RWPE2 (cell line): ENCODE data around the gene PRKRIP1.

ENCODE experiments used
- ATAC-seq: fragments of 200-7000 bp; cut with Tn5 transposase; 3 replicates; pipeline ENCODE4 v1.9.1; 2021; ENCODE audit warnings: low read depth
- DNase-seq: peaks from one replicate; pipeline ENCODE4 v3.0.0-alpha.2; 2020; ENCODE audit warnings: low spot score
- H3K27ac ChIP-seq: fragments of 450-650 bp; 2 replicates; pipeline ENCODE4 v1.5.1; 2017; ENCODE audit warnings: mild to moderate bottlenecking; ENCODE audit not compliant: poor library complexity, severe bottlenecking
- H3K27me3 ChIP-seq: fragments of 250-450 bp; sonication (Bioruptor Pico); 2 replicates; pipeline ENCODE4 v1.5.1; 2021; ENCODE audit warnings: mild to moderate bottlenecking, moderate library complexity; ENCODE audit not compliant: insufficient read depth, poor library complexity, severe bottlenecking
- H3K36me3 ChIP-seq: fragments of 250-450 bp; sonication (Bioruptor Pico); 2 replicates; pipeline ENCODE4 v1.5.1; 2020; ENCODE audit warnings: low read depth, mild to moderate bottlenecking, moderate library complexity
- H3K4me1 ChIP-seq: fragments of 250-450 bp; sonication (Bioruptor Pico); 2 replicates; pipeline ENCODE4 v1.5.1; 2021; ENCODE audit warnings: mild to moderate bottlenecking, moderate library complexity; ENCODE audit not compliant: insufficient read depth, poor library complexity, severe bottlenecking
- H3K4me3 ChIP-seq: fragments of 250-450 bp; sonication (Bioruptor Pico); 2 replicates; pipeline ENCODE4 v1.5.1; 2021; ENCODE audit warnings: mild to moderate bottlenecking, moderate library complexity; ENCODE audit not compliant: severe bottlenecking
- H3K9me3 ChIP-seq: fragments of 250-450 bp; sonication (Bioruptor Pico); 2 replicates; pipeline ENCODE4 v1.5.1; 2021; ENCODE audit warnings: mild to moderate bottlenecking, moderate library complexity; ENCODE audit not compliant: severe bottlenecking
- CTCF ChIP-seq: fragments of 450-650 bp; IDR thresholded peaks from one replicate; pipeline ENCODE4 v1.5.1; 2017; ENCODE audit warnings: mild to moderate bottlenecking, moderate library complexity; ENCODE audit not compliant: poor library complexity, severe bottlenecking

The PRKRIP1 gene

GRCh38 chr7:102390697-102391484 lies 5.3 kb upstream of the PRKRIP1 start:
- H3K9me3 ChIP-seq = no peaks in the 10 kb centered on the region
- peak; percentile 91 for ATAC-seq
- peak; percentile 79 for DNase-seq

GRCh38 chr7:102392330-102392729 lies 3.8 kb upstream of the PRKRIP1 start:
- DNase-seq (no peak), ATAC-seq (no peak)
- H3K36me3 ChIP-seq = peaks cover 28% of the 10 kb centered on the region
- no peaks in the 10 kb centered on the region for H3K9me3 ChIP-seq
- H3K4me1 ChIP-seq = no peaks in the 10 kb centered on the region
- no peaks in the 10 kb centered on the region for H3K27me3 ChIP-seq
- H3K4me3 ChIP-seq = no peak overlapping the region
- TF ChIP-seq CTCF = no peak
- no peak overlapping the region for H3K27ac ChIP-seq

More at GRCh38 chr7:102390697-102391484, 5.3 kb upstream of the PRKRIP1 start:
- TF ChIP-seq CTCF = peak; percentile 90
- no peak overlapping the region for H3K4me3 ChIP-seq
- H3K36me3 ChIP-seq = peaks cover 39% of the 10 kb centered on the region
- H3K27me3 ChIP-seq = no peaks in the 10 kb centered on the region
- H3K27ac ChIP-seq = no peak overlapping the region
- H3K4me1 ChIP-seq = no peaks in the 10 kb centered on the region

GRCh38 chr7:102393467-102393866 lies 2.7 kb upstream of the PRKRIP1 start:
- DNase-seq = no peak
- ATAC-seq = no peak
- H3K9me3 ChIP-seq = no peaks in the 10 kb centered on the region
- H3K4me3 ChIP-seq = no peak overlapping the region
- H3K4me1 ChIP-seq = no peaks in the 10 kb centered on the region
- H3K27ac ChIP-seq = no peak overlapping the region
- H3K36me3 ChIP-seq = peaks cover 30% of the 10 kb centered on the region
- H3K27me3 ChIP-seq = no peaks in the 10 kb centered on the region
- TF ChIP-seq CTCF = no peak

GRCh38 chr7:102395592-102395872 lies 631 bp upstream of the PRKRIP1 start:
- Histone ChIP-seq H3K4me1 (no peaks in the 10 kb centered on the region), H3K4me3 (peak overlapping the region; percentile 76), H3K36me3 (peaks cover 49% of the 10 kb centered on the region), H3K27ac (peak overlapping the region; percentile 42), H3K27me3 (no peaks in the 10 kb centered on the region), H3K9me3 (no peaks in the 10 kb centered on the region)
- no peak for DNase-seq
- no peak for TF ChIP-seq CTCF
- no peak for ATAC-seq

GRCh38 chr7:102396710-102397019 lies 502 bp downstream of the PRKRIP1 start:
- peak; percentile 2; the same call in 1 of the 3 replicates for ATAC-seq
- peak overlapping the region; percentile 76 for H3K4me3 ChIP-seq
- no peaks in the 10 kb centered on the region for H3K9me3 ChIP-seq
- no peak for DNase-seq
- H3K4me1 ChIP-seq = no peaks in the 10 kb centered on the region
- no peaks in the 10 kb centered on the region for H3K27me3 ChIP-seq
- no peak for TF ChIP-seq CTCF
- H3K27ac ChIP-seq = peak overlapping the region; percentile 42
- peaks cover 54% of the 10 kb centered on the region for H3K36me3 ChIP-seq
